Tibial nerve (tissue), 3 donors: ENCODE measurements around the gene SYNGAP1.

Experiments used
- POLR2A ChIP-seq, 2 donors: fragments of 450-650 bp; IDR thresholded peaks; one replicate each; pipeline ENCODE4 v1.6.1; 2017; ENCODE audit warnings: antibody characterized with exemption in 2 of 2, mild to moderate bottlenecking in 2 of 2, moderate library complexity in 2 of 2
- TF ChIP-seq, protein P1 (sequence below), 5 experiments: fragments of 200-600 bp in 3 of 5; fragments of 450-650 bp in 2 of 5; sonication (generic) in 3 of 5; IDR thresholded peaks; one replicate each; pipeline ENCODE4 v1.5.1; 2016 to 2019; ENCODE audit warnings: antibody characterized with exemption in 5 of 5, mild to moderate bottlenecking in 3 of 5, moderate library complexity in 2 of 5

DNA sequence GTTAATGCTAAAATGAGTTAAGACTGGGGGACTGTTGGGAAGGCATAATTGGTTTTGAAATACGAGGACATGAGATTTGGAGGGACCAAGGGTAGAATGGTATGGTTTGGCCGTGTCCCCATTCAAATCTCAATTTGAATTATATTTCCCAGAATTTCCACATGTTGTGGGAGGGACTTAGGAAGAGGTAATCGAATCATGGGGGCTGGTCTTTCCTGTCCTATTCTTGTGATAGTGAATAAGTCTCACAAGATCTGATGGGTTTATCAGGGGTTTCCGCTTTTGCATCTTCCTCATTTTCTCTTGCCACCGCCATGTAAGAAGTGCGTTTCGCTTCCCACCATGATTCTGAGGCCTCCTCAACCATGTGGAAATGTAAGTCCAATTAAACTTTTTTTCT lies 47.2 kb downstream of the SYNGAP1 start:
- TF ChIP-seq, protein P1, sequence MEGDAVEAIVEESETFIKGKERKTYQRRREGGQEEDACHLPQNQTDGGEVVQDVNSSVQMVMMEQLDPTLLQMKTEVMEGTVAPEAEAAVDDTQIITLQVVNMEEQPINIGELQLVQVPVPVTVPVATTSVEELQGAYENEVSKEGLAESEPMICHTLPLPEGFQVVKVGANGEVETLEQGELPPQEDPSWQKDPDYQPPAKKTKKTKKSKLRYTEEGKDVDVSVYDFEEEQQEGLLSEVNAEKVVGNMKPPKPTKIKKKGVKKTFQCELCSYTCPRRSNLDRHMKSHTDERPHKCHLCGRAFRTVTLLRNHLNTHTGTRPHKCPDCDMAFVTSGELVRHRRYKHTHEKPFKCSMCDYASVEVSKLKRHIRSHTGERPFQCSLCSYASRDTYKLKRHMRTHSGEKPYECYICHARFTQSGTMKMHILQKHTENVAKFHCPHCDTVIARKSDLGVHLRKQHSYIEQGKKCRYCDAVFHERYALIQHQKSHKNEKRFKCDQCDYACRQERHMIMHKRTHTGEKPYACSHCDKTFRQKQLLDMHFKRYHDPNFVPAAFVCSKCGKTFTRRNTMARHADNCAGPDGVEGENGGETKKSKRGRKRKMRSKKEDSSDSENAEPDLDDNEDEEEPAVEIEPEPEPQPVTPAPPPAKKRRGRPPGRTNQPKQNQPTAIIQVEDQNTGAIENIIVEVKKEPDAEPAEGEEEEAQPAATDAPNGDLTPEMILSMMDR (IDR thresholded peaks at IDR 0.05) = no peak
- TF ChIP-seq POLR2A (IDR thresholded peaks at IDR 0.05) = no peak
